Keratinocyte (primary cell): ENCODE data around the gene ASB4.

Source experiments
- CTCF ChIP-seq, 3 experiments: IDR thresholded peaks in 1 of 3; conservative IDR thresholded peaks in 1 of 3; optimal IDR thresholded peaks in 1 of 3; 2 replicates in 2 of 3; 3 replicates in 1 of 3; pipeline versions ENCODE3 to v1.5.1; 2011; ENCODE audit warnings: low read length in 3 of 3, mild to moderate bottlenecking in 3 of 3, moderate library complexity in 2 of 3, control low read depth in 1 of 3, inconsistent platforms in 1 of 3; ENCODE audit not compliant: insufficient read depth in 2 of 3; ENCODE audit errors: extremely low read depth in 1 of 3
- EZH2 ChIP-seq: IDR thresholded peaks from one replicate; pipeline ENCODE4 v1.6.1; 2012; ENCODE audit warnings: inconsistent platforms, mild to moderate bottlenecking, low read length, moderate library complexity

DNA sequence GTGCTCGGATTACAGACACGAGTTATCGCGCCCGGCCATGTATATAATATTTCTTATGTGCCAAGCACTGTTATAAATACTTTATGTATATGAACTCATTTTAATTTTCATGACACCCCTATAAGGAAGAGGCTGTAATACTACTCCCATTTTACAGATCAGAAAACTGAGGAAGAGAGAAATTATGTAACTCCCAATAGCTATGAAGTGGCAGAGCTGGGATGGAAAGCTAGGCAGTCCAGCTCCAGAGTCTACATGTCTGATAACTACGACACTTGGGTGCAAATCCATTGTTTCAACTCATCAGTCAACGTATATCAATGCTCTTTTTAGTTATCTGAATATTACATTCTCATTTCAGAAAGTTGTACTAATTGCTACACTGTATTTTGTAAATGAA is 93.6 kb downstream of the ASB4 start:
- TF ChIP-seq EZH2: no peak
- TF ChIP-seq CTCF (optimal IDR thresholded peaks at IDR 0.05 in 1 of 3, IDR thresholded peaks at IDR 0.05 in 1 of 3, conservative IDR thresholded peaks at IDR 0.05 in 1 of 3; ENCODE audit: extremely low read depth in 1 of 3, insufficient read depth in 2 of 3, low read length in 3 of 3): no peak
